Esophagus muscularis mucosa (tissue), 4 donors: ENCODE data around the gene RIOK1. TPM values are rescaled to one million over a fixed set of nuclear protein-coding genes. Genes with fewer than 3 reads are reported as not detected.

ENCODE experiments used
- DNase-seq: peaks from one replicate; pipeline ENCODE4 v3.0.0-alpha.2; 2017; ENCODE audit errors: extremely low spot score
- H3K27ac ChIP-seq, 4 donors: fragments of 200-600 bp; sonication (generic); replicated peaks in 1 of 4; 1 replicate in 3 of 4; 2 replicates in 1 of 4; pipeline ENCODE4 v1.5.1; 2016 to 2019; ENCODE audit warnings: mild to moderate bottlenecking in 1 of 4
- H3K27me3 ChIP-seq, 4 donors: fragments of 200-600 bp; sonication (generic); one replicate each; pipeline versions ENCODE4 v1.5.1 to v1.6.0; 2016 to 2019
- H3K36me3 ChIP-seq, 4 donors: fragments of 200-600 bp; sonication (generic); one replicate each; pipeline ENCODE4 v1.5.1; 2016 to 2019
- H3K4me1 ChIP-seq, 4 donors: fragments of 200-600 bp; sonication (generic); one replicate each; pipeline ENCODE4 v1.5.1; 2016 to 2019
- H3K4me3 ChIP-seq, 4 donors: fragments of 200-600 bp; sonication (generic); 1 replicate in 2 of 4; 2 replicates in 2 of 4; pipeline ENCODE4 v1.5.1; 2016 to 2019; ENCODE audit warnings: mild to moderate bottlenecking in 4 of 4, moderate library complexity in 1 of 4
- H3K9me3 ChIP-seq, 4 donors: fragments of 200-600 bp; sonication (generic); 1 replicate in 3 of 4; 2 replicates in 1 of 4; pipeline ENCODE4 v1.5.1; 2016 to 2019
- EP300 ChIP-seq: sonication (generic); formaldehyde crosslinking; IDR thresholded peaks from one replicate; pipeline ENCODE4 v1.6.1; 2017; ENCODE audit warnings: antibody characterized with exemption
- POLR2A ChIP-seq: fragments of 450-650 bp; IDR thresholded peaks from one replicate; pipeline ENCODE4 v1.6.1; 2017; ENCODE audit warnings: antibody characterized with exemption, moderate library complexity, mild to moderate bottlenecking, low read depth
- POLR2AphosphoS5 ChIP-seq, 2 donors: sonication (generic); formaldehyde crosslinking; IDR thresholded peaks; one replicate each; pipeline ENCODE4 v1.6.1; 2017; ENCODE audit warnings: antibody characterized with exemption in 2 of 2
- WGBS: methylation state at CpG from one replicate; pipeline ENCODE4 v1.1.5; 2018; 5-methylcytosine and 5-hydroxymethylcytosine counted together
- intact Hi-C: fragments of 100-400 bp; cut with DNase I; formaldehyde crosslinking; loops from one replicate; pipeline ENCODE4 v1.15.1; 2023
- total RNA-seq, 4 donors: library from RNA; depleted of rRNA; stranded (reverse); fragments of >200 nt; gene quantifications; one replicate each; pipeline versions ENCODE4 v1.1.0 to v1.2.1, GENCODE V29; 2016
- TF ChIP-seq, protein P1 (sequence below), 3 experiments: fragments of 200-600 bp in 2 of 3; fragments of 450-650 bp in 1 of 3; sonication (generic) in 2 of 3; IDR thresholded peaks; one replicate each; pipeline ENCODE4 v1.5.1; 2017 to 2019; ENCODE audit warnings: antibody characterized with exemption in 3 of 3, mild to moderate bottlenecking in 2 of 3, moderate library complexity in 1 of 3

RIOK1 gene
- total RNA-seq, 4 donors from 2014 or later = 14.1 to 20.2 (median 17.5) TPM

DNA sequence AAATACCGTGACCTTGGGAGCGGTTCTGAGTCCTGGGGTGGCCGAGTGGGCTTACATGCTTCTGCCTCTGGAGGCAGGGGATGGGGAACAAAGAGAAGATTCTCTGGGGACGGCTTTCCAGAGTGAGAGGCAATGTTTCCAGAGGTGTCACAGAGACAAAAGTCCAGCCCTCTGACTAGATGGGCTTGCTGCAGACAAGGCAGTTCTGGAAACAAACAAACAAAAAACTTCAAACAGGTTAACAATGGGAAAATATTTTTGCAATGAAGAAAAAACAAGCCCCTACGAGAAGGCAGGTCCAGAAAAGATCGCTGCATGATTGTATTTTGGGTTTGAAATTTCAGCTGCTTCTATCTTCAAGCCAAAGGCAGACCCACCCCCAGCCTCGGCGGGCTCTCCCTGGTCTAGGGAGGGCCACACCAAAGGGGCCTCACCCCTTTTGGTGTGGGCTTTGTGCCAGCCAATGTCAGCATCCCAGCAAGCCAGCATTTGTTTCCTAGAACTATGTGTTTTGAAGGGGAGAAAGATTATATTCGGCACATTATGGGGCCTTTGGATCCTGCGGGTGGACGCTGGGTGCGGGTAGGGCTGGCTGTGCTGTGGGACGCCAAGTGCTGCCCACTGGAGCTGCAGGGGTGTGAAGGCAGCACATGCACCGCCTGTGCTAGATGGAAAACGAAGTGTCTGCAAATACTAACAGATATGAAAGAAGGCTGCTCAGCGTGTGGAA is 42.9 kb downstream of the RIOK1 start:
- H3K36me3 ChIP-seq = no peaks in the 10 kb centered on the region
- H3K27me3 ChIP-seq = peaks cover 0 to 32% (median 0%) of the 10 kb centered on the region in 4 donors
- no peak overlapping the region for H3K4me3 ChIP-seq
- H3K9me3 ChIP-seq = peaks cover 0 to 12% (median 0%) of the 10 kb centered on the region in 4 donors
- intact Hi-C loops = no loop called here
- no peak for DNase-seq
- no peaks in the 10 kb centered on the region for H3K4me1 ChIP-seq
- TF ChIP-seq, protein P1, sequence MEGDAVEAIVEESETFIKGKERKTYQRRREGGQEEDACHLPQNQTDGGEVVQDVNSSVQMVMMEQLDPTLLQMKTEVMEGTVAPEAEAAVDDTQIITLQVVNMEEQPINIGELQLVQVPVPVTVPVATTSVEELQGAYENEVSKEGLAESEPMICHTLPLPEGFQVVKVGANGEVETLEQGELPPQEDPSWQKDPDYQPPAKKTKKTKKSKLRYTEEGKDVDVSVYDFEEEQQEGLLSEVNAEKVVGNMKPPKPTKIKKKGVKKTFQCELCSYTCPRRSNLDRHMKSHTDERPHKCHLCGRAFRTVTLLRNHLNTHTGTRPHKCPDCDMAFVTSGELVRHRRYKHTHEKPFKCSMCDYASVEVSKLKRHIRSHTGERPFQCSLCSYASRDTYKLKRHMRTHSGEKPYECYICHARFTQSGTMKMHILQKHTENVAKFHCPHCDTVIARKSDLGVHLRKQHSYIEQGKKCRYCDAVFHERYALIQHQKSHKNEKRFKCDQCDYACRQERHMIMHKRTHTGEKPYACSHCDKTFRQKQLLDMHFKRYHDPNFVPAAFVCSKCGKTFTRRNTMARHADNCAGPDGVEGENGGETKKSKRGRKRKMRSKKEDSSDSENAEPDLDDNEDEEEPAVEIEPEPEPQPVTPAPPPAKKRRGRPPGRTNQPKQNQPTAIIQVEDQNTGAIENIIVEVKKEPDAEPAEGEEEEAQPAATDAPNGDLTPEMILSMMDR (IDR thresholded peaks at IDR 0.05) = no peak
- TF ChIP-seq POLR2A (no peak), EP300 (no peak), POLR2AphosphoS5 (IDR thresholded peaks at IDR 0.05) (no peak)
- WGBS = 61% methylated on average over 16 of the region's 16 CpGs
- H3K27ac ChIP-seq = no peak overlapping the region

DNA sequence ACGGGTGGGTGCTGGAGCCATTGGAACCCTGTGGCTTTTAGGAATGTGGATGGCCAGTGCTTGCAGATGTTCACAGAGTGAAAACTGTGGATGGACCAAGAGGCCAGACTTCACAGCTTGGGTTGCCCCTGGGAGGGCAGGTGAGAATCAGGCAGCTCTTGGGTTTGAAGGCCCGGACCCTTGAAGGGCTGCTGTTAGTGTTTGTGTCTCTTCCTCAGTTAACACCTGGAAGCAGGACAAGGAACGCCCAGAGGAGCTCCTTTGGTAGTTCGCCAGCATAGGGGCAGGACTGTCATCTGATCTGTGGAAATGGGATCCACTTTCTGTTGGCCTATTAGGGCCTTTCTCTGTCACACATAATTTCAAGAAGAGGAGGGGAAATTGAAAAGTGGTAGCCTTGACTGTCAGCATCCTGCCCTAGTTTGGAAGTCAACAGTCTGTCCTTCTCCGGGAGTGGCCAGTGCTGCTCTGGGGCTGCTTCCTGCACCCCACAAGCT is 43.6 kb downstream of the RIOK1 start:
- DNase-seq = no peak
- Histone ChIP-seq H3K27ac (no peak overlapping the region), H3K27me3 (peaks cover 0 to 32% (median 0%) of the 10 kb centered on the region in 4 donors), H3K36me3 (no peaks in the 10 kb centered on the region), H3K4me3 (no peak overlapping the region), H3K4me1 (no peaks in the 10 kb centered on the region), H3K9me3 (peaks cover 0 to 12% (median 0%) of the 10 kb centered on the region in 4 donors)
- no peak for TF ChIP-seq POLR2A
- TF ChIP-seq, protein P1 (IDR thresholded peaks at IDR 0.05) = no peak
- TF ChIP-seq POLR2AphosphoS5 (IDR thresholded peaks at IDR 0.05) = no peak
- TF ChIP-seq EP300 = no peak
- intact Hi-C loops = no loop called here
- 70% methylated on average over 5 of the region's 5 CpGs for WGBS

DNA sequence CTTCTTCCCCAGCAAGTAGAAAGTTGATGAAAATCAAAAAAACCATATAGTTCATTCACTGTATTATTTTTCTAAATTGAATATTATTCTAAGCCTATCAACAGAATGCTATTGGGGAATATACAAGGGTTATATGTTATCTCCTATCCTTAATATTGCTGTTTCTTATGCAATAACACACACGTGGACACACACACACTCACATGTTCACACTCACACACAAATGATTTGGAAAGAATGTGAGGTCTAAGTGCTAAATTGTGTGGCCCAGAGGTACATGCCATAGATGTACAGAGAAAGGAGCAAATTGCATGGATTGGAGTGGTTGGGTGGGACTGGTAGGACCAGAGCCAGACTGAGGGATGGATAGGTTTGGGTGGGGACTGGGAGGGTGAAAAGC is 45.1 kb downstream of the RIOK1 start:
- WGBS = 67% methylated on average over 1 of the region's 1 CpG
- Histone ChIP-seq H3K4me1 (no peaks in the 10 kb centered on the region), H3K27me3 (peaks cover 0 to 32% (median 0%) of the 10 kb centered on the region in 4 donors)

DNA sequence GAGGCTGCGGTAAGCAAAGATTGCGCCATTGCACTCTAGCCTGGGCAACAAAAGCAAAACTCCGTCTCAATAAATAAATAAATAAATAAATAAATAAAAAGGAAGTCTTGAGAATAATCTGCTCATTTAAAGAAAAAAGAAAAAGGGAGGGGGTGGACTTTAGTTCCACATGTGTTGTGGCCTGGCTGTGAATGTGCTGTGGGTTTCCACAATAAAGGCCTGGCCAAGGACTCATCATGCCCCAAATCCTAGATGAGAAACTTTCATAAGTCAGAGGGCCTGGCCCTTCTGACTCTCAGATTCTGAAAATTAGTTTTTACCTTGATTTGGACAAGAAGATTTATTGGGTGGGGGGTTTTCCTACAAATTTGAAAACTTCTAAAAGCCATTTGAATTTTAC is 48.4 kb downstream of the RIOK1 start:
- 96% methylated on average over 3 of the region's 3 CpGs for WGBS
- intact Hi-C loops = no loop called here
- peaks cover 0 to 31% (median 0%) of the 10 kb centered on the region in 4 donors for H3K27me3 ChIP-seq
- H3K4me3 ChIP-seq = no peak overlapping the region
- DNase-seq = no peak
- TF ChIP-seq EP300 (no peak), POLR2AphosphoS5 (IDR thresholded peaks at IDR 0.05) (no peak), POLR2A (no peak)
- TF ChIP-seq, protein P1 (IDR thresholded peaks at IDR 0.05) = no peak
- no peaks in the 10 kb centered on the region for H3K36me3 ChIP-seq
- H3K4me1 ChIP-seq = no peaks in the 10 kb centered on the region
- H3K9me3 ChIP-seq = peaks cover 0 to 12% (median 0%) of the 10 kb centered on the region in 4 donors
- no peak overlapping the region for H3K27ac ChIP-seq

More for the DNA sequence above, 45.1 kb downstream of the RIOK1 start:
- no peak overlapping the region for H3K27ac ChIP-seq
- no peak overlapping the region for H3K4me3 ChIP-seq
- H3K36me3 ChIP-seq = no peaks in the 10 kb centered on the region
- TF ChIP-seq, protein P1 (IDR thresholded peaks at IDR 0.05) = no peak
- TF ChIP-seq EP300 (no peak), POLR2AphosphoS5 (IDR thresholded peaks at IDR 0.05) (no peak), POLR2A (no peak)
- intact Hi-C loops = no loop called here
- DNase-seq = no peak
- peaks cover 0 to 12% (median 0%) of the 10 kb centered on the region in 4 donors for H3K9me3 ChIP-seq
